Mucosa of gallbladder (tissue), 1 donor: ENCODE measurements around the gene OR2M5. TPM values are rescaled to one million over a fixed set of nuclear protein-coding genes. Genes with fewer than 3 reads are reported as not detected.

Experiments
- total RNA-seq: library from RNA; stranded (reverse); gene quantifications from one replicate; pipeline ENCODE4 v1.2.1, GENCODE V29; 2021
- donor health status: DM: no; HTN: no; CAD: no.

Gene OR2M5
- total RNA-seq, 1 donor from 2014 or later = not detected

Other genes with a start within 250 kb of the OR2M5 start
- 0.66 TPM for gene OR2W3, start 249.6 kb upstream of the OR2M5 start, total RNA-seq
- not detected for gene OR2T8, start 224.9 kb upstream of the OR2M5 start, total RNA-seq
- not detected for gene OR2AJ1, start 220.3 kb upstream of the OR2M5 start, total RNA-seq
- not detected for gene OR2L8, start 196.3 kb upstream of the OR2M5 start, total RNA-seq
- not detected for gene OR2AK2, start 179.9 kb upstream of the OR2M5 start, total RNA-seq
- gene OR2L5, start 131.5 kb upstream of the OR2M5 start, total RNA-seq = not detected
- gene OR2L2, start 115.1 kb upstream of the OR2M5 start, total RNA-seq = 0.06 TPM
- gene OR2L3, start 98.3 kb upstream of the OR2M5 start, total RNA-seq = not detected
- not detected for gene OR2L13, start 50.0 kb upstream of the OR2M5 start, total RNA-seq
- gene OR2M2, start 29.7 kb downstream of the OR2M5 start, total RNA-seq = not detected
- not detected for gene OR2M3, start 52.1 kb downstream of the OR2M5 start, total RNA-seq
- not detected for gene OR2M4, start 86.3 kb downstream of the OR2M5 start, total RNA-seq
- not detected for gene OR2T33, start 132.8 kb downstream of the OR2M5 start, total RNA-seq
- not detected for gene OR2T12, start 158.3 kb downstream of the OR2M5 start, total RNA-seq
- not detected for gene OR2M7, start 179.4 kb downstream of the OR2M5 start, total RNA-seq
- gene OR14C36, start 203.6 kb downstream of the OR2M5 start, total RNA-seq = not detected
- gene OR2T4, start 216.5 kb downstream of the OR2M5 start, total RNA-seq = not detected
- not detected for gene OR2T6, start 230.6 kb downstream of the OR2M5 start, total RNA-seq